ENCODE measurements around the gene METTL24. TPM values are rescaled to one million over a fixed set of nuclear protein-coding genes. Genes with fewer than 3 reads are reported as not detected.

Gene METTL24
- total and polyA plus RNA-seq, 4 donors = 0.14 to 2.0 (median 0.91) TPM

DNA sequence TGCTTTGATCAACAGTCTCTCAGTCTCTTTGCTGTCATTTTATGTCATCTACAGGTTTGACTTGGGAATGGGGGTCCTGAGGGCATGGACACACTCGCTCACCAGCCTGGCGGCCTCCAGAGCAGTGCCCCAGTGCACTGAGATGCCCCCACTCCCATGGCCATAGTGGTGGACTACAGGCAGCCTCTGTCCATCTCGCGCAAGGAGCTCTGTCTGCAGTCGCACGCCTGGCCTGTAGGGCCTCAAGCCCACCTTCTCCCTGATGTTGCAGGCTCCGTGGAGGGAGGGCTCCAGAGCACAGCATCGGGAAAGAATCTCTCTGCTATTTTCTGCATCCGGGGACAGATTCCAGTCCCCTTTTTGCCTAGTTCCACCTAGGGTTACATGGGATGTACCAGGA, 34.6 kb upstream of the METTL24 start:
- peaks cover 0 to 8% (median 3%) of the 10 kb centered on the region in 4 donors for H3K36me3 ChIP-seq (ENCODE audit: control insufficient read depth in 4 of 4, insufficient read depth in 3 of 4, low read depth in 1 of 4, low read length in 3 of 4)
- no peaks in the 10 kb centered on the region for H3K4me1 ChIP-seq (ENCODE audit: control insufficient read depth in 4 of 4, insufficient read depth in 4 of 4, low read length in 3 of 4)
- H3K4me3 ChIP-seq (ENCODE audit: low read depth in 1 of 3, low read length in 3 of 3) = no peak overlapping the region
- no peak for TF ChIP-seq RAD21 (IDR thresholded peaks at IDR 0.05)
- TF ChIP-seq, protein P1, sequence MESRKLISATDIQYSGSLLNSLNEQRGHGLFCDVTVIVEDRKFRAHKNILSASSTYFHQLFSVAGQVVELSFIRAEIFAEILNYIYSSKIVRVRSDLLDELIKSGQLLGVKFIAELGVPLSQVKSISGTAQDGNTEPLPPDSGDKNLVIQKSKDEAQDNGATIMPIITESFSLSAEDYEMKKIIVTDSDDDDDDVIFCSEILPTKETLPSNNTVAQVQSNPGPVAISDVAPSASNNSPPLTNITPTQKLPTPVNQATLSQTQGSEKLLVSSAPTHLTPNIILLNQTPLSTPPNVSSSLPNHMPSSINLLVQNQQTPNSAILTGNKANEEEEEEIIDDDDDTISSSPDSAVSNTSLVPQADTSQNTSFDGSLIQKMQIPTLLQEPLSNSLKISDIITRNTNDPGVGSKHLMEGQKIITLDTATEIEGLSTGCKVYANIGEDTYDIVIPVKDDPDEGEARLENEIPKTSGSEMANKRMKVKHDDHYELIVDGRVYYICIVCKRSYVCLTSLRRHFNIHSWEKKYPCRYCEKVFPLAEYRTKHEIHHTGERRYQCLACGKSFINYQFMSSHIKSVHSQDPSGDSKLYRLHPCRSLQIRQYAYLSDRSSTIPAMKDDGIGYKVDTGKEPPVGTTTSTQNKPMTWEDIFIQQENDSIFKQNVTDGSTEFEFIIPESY (IDR thresholded peaks at IDR 0.05) = no peak
- TF ChIP-seq NR2F2 (IDR thresholded peaks at IDR 0.05) = no peak
- no peak for TF ChIP-seq HNF4A (conservative IDR thresholded peaks at IDR 0.05)
- TF ChIP-seq, protein P2, sequence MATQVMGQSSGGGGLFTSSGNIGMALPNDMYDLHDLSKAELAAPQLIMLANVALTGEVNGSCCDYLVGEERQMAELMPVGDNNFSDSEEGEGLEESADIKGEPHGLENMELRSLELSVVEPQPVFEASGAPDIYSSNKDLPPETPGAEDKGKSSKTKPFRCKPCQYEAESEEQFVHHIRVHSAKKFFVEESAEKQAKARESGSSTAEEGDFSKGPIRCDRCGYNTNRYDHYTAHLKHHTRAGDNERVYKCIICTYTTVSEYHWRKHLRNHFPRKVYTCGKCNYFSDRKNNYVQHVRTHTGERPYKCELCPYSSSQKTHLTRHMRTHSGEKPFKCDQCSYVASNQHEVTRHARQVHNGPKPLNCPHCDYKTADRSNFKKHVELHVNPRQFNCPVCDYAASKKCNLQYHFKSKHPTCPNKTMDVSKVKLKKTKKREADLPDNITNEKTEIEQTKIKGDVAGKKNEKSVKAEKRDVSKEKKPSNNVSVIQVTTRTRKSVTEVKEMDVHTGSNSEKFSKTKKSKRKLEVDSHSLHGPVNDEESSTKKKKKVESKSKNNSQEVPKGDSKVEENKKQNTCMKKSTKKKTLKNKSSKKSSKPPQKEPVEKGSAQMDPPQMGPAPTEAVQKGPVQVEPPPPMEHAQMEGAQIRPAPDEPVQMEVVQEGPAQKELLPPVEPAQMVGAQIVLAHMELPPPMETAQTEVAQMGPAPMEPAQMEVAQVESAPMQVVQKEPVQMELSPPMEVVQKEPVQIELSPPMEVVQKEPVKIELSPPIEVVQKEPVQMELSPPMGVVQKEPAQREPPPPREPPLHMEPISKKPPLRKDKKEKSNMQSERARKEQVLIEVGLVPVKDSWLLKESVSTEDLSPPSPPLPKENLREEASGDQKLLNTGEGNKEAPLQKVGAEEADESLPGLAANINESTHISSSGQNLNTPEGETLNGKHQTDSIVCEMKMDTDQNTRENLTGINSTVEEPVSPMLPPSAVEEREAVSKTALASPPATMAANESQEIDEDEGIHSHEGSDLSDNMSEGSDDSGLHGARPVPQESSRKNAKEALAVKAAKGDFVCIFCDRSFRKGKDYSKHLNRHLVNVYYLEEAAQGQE (IDR thresholded peaks at IDR 0.05) = no peak
- TF ChIP-seq FOXA1 (IDR thresholded peaks at IDR 0.05) = no peak
- TF ChIP-seq RXRA (IDR thresholded peaks at IDR 0.05) = no peak
- no peak for TF ChIP-seq JUND (IDR thresholded peaks at IDR 0.05)
- TF ChIP-seq EGR1 (IDR thresholded peaks at IDR 0.05; ENCODE audit: low read depth in 2 of 2) = no peak
- TF ChIP-seq, protein P3, sequence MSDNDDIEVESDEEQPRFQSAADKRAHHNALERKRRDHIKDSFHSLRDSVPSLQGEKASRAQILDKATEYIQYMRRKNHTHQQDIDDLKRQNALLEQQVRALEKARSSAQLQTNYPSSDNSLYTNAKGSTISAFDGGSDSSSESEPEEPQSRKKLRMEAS (IDR thresholded peaks at IDR 0.05) = no peak
- TF ChIP-seq, protein P4, sequence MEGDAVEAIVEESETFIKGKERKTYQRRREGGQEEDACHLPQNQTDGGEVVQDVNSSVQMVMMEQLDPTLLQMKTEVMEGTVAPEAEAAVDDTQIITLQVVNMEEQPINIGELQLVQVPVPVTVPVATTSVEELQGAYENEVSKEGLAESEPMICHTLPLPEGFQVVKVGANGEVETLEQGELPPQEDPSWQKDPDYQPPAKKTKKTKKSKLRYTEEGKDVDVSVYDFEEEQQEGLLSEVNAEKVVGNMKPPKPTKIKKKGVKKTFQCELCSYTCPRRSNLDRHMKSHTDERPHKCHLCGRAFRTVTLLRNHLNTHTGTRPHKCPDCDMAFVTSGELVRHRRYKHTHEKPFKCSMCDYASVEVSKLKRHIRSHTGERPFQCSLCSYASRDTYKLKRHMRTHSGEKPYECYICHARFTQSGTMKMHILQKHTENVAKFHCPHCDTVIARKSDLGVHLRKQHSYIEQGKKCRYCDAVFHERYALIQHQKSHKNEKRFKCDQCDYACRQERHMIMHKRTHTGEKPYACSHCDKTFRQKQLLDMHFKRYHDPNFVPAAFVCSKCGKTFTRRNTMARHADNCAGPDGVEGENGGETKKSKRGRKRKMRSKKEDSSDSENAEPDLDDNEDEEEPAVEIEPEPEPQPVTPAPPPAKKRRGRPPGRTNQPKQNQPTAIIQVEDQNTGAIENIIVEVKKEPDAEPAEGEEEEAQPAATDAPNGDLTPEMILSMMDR (IDR thresholded peaks at IDR 0.05; ENCODE audit: low read depth, low read length, missing input control) = no peak
- TF ChIP-seq, protein P5, sequence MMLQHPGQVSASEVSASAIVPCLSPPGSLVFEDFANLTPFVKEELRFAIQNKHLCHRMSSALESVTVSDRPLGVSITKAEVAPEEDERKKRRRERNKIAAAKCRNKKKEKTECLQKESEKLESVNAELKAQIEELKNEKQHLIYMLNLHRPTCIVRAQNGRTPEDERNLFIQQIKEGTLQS (IDR thresholded peaks at IDR 0.05) = no peak
- no peak for TF ChIP-seq TAF1 (conservative IDR thresholded peaks at IDR 0.05)
- DNase-seq (ENCODE audit: low spot score) = no peak
- WGBS = 88% methylated on average over 9 of the region's 9 CpGs
- no peaks in the 10 kb centered on the region for H3K27me3 ChIP-seq (ENCODE audit: control insufficient read depth in 4 of 4, insufficient read depth in 4 of 4, low read length in 3 of 4)
- no peak overlapping the region for H3K27ac ChIP-seq (ENCODE audit: low read depth in 1 of 2, low read length in 2 of 2)
- no peak overlapping the region for H3K9ac ChIP-seq (ENCODE audit: low read depth in 1 of 2, low read length in 2 of 2)
- no peaks in the 10 kb centered on the region for H3K9me3 ChIP-seq (ENCODE audit: control insufficient read depth in 4 of 4, low read length in 3 of 4)

DNA sequence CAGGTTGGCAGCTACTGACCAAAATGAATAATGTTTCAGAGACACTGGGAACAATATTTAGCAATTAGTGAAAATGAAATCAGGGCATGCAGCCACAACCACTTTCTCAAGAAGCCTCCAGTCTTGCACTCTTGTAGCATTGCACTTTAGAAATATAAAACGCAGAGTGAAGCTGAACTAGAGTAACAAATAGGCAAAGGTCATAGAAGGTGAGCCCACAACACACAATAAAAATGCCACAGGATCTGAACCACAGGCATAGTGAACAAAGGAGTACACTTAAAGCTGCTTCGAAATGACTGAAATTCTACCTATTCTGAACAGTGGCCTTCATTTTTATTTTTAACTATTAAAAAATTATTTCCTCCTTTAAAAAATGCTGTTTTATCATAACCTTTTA, 32.3 kb upstream of the METTL24 start:
- Histone ChIP-seq H3K4me3 (ENCODE audit: low read depth in 1 of 3, low read length in 3 of 3) (no peak overlapping the region), H3K9me3 (ENCODE audit: control insufficient read depth in 4 of 4, low read length in 3 of 4) (no peaks in the 10 kb centered on the region), H3K9ac (ENCODE audit: low read depth in 1 of 2, low read length in 2 of 2) (no peak overlapping the region), H3K4me1 (ENCODE audit: control insufficient read depth in 4 of 4, insufficient read depth in 4 of 4, low read length in 3 of 4) (peaks cover 0 to 2% (median 0%) of the 10 kb centered on the region in 4 donors), H3K27ac (ENCODE audit: low read depth in 1 of 2, low read length in 2 of 2) (no peak overlapping the region), H3K36me3 (ENCODE audit: control insufficient read depth in 4 of 4, insufficient read depth in 3 of 4, low read depth in 1 of 4, low read length in 3 of 4) (peaks cover 0 to 8% (median 3%) of the 10 kb centered on the region in 4 donors), H3K27me3 (ENCODE audit: control insufficient read depth in 4 of 4, insufficient read depth in 4 of 4, low read length in 3 of 4) (no peaks in the 10 kb centered on the region)
- DNase-seq (ENCODE audit: low spot score) = no peak
- whole genome bisulfite sequencing = 41% methylated on average over 2 of the region's 2 CpGs
- TF ChIP-seq JUND (IDR thresholded peaks at IDR 0.05) (no peak), FOXA2 (IDR thresholded peaks at IDR 0.05) (no peak), HNF4G (IDR thresholded peaks at IDR 0.05) (no peak), TAF1 (conservative IDR thresholded peaks at IDR 0.05) (no peak), GABPA (IDR thresholded peaks at IDR 0.05 in 1 of 2, conservative IDR thresholded peaks at IDR 0.05 in 1 of 2) (no peak), HNF4A (conservative IDR thresholded peaks at IDR 0.05) (no peak), EGR1 (IDR thresholded peaks at IDR 0.05; ENCODE audit: low read depth in 2 of 2) (no peak), NR2F2 (IDR thresholded peaks at IDR 0.05) (no peak), YY1 (IDR thresholded peaks at IDR 0.05) (no peak), RXRA (IDR thresholded peaks at IDR 0.05) (no peak), FOXA1 (IDR thresholded peaks at IDR 0.05) (no peak), RAD21 (IDR thresholded peaks at IDR 0.05) (no peak)
- TF ChIP-seq, protein P4 (IDR thresholded peaks at IDR 0.05; ENCODE audit: low read depth, low read length, missing input control) = no peak
- TF ChIP-seq, protein P2 (IDR thresholded peaks at IDR 0.05) = no peak
- TF ChIP-seq, protein P3 (IDR thresholded peaks at IDR 0.05) = no peak
